ENCODE results near the gene MANEA. TPM values are rescaled to one million over a fixed set of nuclear protein-coding genes. Genes with fewer than 3 reads are reported as not detected.

MANEA gene
- total and polyA plus RNA-seq, 2 of the 13 experiments (the other 11 are each of a cell fraction or from before 2014, with no cell fraction given) = 10.0 to 10.9 TPM

DNA sequence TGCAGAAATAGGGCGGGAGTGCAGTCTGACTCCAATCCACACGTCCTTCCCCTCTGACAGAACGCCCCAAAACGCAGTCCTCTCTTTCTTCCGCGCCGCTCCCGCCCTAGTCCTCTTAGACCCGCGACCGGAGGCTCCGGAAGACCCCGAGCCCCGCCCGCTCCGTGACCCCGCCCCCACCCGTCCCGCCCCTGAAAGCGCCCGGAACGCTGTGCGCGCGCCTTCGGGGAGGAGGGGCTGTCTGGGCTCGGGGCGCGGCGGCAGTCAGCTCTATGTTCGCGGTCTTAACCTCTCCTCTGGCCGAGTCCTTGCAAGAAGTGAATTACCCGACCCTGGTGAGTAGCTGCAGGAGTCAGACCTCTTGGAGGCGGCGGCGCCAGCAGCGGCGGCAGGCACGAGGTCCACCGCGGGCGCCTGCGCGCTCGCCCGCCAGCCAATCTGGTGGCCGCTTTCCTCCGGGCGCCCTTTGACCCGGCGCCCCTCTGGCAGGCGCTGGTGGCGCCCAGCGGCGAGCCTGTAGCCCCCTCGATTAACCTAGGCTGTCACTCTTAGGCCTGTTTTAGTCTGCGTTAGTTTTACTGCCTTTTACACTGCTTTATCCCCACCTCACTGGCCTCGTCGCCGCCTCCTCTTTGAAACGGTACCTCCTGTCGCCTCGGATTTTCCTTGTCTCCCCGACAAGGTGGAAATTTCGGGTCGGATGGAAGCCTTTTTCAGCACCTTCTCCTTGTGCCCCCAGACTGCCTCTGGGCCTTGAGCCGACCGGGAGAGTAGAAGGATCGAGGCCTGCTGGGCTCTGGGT lies at the start of gene MANEA (continued):
- TF ChIP-seq, protein P1, sequence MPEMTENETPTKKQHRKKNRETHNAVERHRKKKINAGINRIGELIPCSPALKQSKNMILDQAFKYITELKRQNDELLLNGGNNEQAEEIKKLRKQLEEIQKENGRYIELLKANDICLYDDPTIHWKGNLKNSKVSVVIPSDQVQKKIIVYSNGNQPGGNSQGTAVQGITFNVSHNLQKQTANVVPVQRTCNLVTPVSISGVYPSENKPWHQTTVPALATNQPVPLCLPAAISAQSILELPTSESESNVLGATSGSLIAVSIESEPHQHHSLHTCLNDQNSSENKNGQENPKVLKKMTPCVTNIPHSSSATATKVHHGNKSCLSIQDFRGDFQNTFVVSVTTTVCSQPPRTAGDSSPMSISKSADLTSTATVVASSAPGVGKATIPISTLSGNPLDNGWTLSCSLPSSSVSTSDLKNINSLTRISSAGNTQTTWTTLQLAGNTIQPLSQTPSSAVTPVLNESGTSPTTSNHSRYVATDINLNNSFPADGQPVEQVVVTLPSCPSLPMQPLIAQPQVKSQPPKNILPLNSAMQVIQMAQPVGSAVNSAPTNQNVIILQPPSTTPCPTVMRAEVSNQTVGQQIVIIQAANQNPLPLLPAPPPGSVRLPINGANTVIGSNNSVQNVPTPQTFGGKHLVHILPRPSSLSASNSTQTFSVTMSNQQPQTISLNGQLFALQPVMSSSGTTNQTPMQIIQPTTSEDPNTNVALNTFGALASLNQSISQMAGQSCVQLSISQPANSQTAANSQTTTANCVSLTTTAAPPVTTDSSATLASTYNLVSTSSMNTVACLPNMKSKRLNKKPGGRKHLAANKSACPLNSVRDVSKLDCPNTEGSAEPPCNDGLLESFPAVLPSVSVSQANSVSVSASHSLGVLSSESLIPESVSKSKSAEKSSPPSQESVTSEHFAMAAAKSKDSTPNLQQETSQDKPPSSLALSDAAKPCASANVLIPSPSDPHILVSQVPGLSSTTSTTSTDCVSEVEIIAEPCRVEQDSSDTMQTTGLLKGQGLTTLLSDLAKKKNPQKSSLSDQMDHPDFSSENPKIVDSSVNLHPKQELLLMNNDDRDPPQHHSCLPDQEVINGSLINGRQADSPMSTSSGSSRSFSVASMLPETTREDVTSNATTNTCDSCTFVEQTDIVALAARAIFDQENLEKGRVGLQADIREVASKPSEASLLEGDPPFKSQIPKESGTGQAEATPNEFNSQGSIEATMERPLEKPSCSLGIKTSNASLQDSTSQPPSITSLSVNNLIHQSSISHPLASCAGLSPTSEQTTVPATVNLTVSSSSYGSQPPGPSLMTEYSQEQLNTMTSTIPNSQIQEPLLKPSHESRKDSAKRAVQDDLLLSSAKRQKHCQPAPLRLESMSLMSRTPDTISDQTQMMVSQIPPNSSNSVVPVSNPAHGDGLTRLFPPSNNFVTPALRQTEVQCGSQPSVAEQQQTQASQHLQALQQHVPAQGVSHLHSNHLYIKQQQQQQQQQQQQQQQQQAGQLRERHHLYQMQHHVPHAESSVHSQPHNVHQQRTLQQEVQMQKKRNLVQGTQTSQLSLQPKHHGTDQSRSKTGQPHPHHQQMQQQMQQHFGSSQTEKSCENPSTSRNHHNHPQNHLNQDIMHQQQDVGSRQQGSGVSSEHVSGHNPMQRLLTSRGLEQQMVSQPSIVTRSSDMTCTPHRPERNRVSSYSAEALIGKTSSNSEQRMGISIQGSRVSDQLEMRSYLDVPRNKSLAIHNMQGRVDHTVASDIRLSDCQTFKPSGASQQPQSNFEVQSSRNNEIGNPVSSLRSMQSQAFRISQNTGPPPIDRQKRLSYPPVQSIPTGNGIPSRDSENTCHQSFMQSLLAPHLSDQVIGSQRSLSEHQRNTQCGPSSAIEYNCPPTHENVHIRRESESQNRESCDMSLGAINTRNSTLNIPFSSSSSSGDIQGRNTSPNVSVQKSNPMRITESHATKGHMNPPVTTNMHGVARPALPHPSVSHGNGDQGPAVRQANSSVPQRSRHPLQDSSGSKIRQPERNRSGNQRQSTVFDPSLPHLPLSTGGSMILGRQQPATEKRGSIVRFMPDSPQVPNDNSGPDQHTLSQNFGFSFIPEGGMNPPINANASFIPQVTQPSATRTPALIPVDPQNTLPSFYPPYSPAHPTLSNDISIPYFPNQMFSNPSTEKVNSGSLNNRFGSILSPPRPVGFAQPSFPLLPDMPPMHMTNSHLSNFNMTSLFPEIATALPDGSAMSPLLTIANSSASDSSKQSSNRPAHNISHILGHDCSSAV (CRISPR knock-in tag; IDR thresholded peaks at IDR 0.05; ENCODE audit: borderline replicate concordance) = no peak
- TF ChIP-seq MYNN (CRISPR knock-in tag; IDR thresholded peaks at IDR 0.05; ENCODE audit: low read depth) (no peak), SOX6 (IDR thresholded peaks at IDR 0.05) (no peak), SOX6 (CRISPR knock-in tag; IDR thresholded peaks at IDR 0.05) (peak; percentile 29; the same call in 1 of the 2 replicates), PTBP1 (IDR thresholded peaks at IDR 0.05; ENCODE audit: low read depth, low read length, poor library complexity, severe bottlenecking) (no peak), SKI (IDR thresholded peaks at IDR 0.05; ENCODE audit: partially characterized antibody) (peak; percentile 51), ZNF790 (CRISPR knock-in tag; IDR thresholded peaks at IDR 0.05; ENCODE audit: borderline replicate concordance) (no peak), EP300 (IDR thresholded peaks at IDR 0.05; ENCODE audit: low read depth in 2 of 2, low read length in 2 of 2) (no peak), EP300 (CRISPR knock-in tag; IDR thresholded peaks at IDR 0.05; ENCODE audit: borderline replicate concordance) (no peak), ZNF234 (CRISPR knock-in tag; conservative IDR thresholded peaks at IDR 0.05) (no peak), WIZ (CRISPR knock-in tag; IDR thresholded peaks at IDR 0.05) (no peak)
- TF ChIP-seq, protein P2, sequence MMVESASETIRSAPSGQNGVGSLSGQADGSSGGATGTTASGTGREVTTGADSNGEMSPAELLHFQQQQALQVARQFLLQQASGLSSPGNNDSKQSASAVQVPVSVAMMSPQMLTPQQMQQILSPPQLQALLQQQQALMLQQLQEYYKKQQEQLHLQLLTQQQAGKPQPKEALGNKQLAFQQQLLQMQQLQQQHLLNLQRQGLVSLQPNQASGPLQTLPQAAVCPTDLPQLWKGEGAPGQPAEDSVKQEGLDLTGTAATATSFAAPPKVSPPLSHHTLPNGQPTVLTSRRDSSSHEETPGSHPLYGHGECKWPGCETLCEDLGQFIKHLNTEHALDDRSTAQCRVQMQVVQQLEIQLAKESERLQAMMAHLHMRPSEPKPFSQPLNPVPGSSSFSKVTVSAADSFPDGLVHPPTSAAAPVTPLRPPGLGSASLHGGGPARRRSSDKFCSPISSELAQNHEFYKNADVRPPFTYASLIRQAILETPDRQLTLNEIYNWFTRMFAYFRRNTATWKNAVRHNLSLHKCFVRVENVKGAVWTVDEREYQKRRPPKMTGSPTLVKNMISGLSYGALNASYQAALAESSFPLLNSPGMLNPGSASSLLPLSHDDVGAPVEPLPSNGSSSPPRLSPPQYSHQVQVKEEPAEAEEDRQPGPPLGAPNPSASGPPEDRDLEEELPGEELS (CRISPR knock-in tag; IDR thresholded peaks at IDR 0.05) = peak; percentile 27; the same call in 1 of the 2 replicates
- TF ChIP-seq, protein P3, sequence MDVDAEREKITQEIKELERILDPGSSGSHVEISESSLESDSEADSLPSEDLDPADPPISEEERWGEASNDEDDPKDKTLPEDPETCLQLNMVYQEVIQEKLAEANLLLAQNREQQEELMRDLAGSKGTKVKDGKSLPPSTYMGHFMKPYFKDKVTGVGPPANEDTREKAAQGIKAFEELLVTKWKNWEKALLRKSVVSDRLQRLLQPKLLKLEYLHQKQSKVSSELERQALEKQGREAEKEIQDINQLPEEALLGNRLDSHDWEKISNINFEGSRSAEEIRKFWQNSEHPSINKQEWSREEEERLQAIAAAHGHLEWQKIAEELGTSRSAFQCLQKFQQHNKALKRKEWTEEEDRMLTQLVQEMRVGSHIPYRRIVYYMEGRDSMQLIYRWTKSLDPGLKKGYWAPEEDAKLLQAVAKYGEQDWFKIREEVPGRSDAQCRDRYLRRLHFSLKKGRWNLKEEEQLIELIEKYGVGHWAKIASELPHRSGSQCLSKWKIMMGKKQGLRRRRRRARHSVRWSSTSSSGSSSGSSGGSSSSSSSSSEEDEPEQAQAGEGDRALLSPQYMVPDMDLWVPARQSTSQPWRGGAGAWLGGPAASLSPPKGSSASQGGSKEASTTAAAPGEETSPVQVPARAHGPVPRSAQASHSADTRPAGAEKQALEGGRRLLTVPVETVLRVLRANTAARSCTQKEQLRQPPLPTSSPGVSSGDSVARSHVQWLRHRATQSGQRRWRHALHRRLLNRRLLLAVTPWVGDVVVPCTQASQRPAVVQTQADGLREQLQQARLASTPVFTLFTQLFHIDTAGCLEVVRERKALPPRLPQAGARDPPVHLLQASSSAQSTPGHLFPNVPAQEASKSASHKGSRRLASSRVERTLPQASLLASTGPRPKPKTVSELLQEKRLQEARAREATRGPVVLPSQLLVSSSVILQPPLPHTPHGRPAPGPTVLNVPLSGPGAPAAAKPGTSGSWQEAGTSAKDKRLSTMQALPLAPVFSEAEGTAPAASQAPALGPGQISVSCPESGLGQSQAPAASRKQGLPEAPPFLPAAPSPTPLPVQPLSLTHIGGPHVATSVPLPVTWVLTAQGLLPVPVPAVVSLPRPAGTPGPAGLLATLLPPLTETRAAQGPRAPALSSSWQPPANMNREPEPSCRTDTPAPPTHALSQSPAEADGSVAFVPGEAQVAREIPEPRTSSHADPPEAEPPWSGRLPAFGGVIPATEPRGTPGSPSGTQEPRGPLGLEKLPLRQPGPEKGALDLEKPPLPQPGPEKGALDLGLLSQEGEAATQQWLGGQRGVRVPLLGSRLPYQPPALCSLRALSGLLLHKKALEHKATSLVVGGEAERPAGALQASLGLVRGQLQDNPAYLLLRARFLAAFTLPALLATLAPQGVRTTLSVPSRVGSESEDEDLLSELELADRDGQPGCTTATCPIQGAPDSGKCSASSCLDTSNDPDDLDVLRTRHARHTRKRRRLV (CRISPR knock-in tag; IDR thresholded peaks at IDR 0.05) = no peak

Measured in HepG2 (cell line).